Naive thymus-derived CD4-positive, alpha-beta T cell (primary cell): ENCODE results near the gene KIAA0825. TPM values are rescaled to one million over a fixed set of nuclear protein-coding genes. Genes with fewer than 3 reads are reported as not detected.
"Not testable (repeated sequence)": the region's sequence is repeated elsewhere in the genome, so short reads cannot be mapped to it uniquely, and the experiment has no call there.

ENCODE experiments used
- ATAC-seq: fragments of 150-1000 bp; cut with Tn5 transposase; 2 replicates; pipeline ENCODE4 v1.10.0; 2021; ENCODE audit warnings: mild to moderate bottlenecking, moderate library complexity
- CTCF ChIA-PET: fragments of 350-600 bp; sonication (Branson Sonifier 250); formaldehyde crosslinking; loops from one replicate; lab custom pipeline; 2021; ENCODE audit warnings: antibody characterized with exemption; lab: Charles Lee
- POLR2A ChIA-PET: fragments of 350-600 bp; sonication (Branson Sonifier 250); formaldehyde crosslinking; loops from one replicate; lab custom pipeline; 2021; ENCODE audit warnings: antibody characterized with exemption, inconsistent platforms; lab: Charles Lee
- DNase-seq, 9 donors: peaks; one replicate each; pipeline versions ENCODE4 v3.0.0 to v3.0.0-alpha.2; 2020 to 2022; ENCODE audit warnings: mixed read lengths in 1 of 9
- H3K27ac ChIP-seq: one replicate; pipeline ENCODE4 v1.7.0; 2013; ENCODE audit warnings: mild to moderate bottlenecking, low read depth, low read length, moderate library complexity
- H3K27me3 ChIP-seq, 2 donors: one replicate each; pipeline ENCODE4 v1.7.0; 2013; ENCODE audit warnings: low read length in 2 of 2, mild to moderate bottlenecking in 2 of 2, moderate library complexity in 2 of 2; ENCODE audit not compliant: control insufficient read depth in 2 of 2, insufficient read depth in 2 of 2
- H3K36me3 ChIP-seq, 3 experiments: 1 replicate in 2 of 3; 2 replicates in 1 of 3; pipeline ENCODE4 v1.7.0; 2013; ENCODE audit warnings: low read length in 3 of 3, mild to moderate bottlenecking in 3 of 3, moderate library complexity in 1 of 3; ENCODE audit not compliant: insufficient read depth in 3 of 3, control insufficient read depth in 2 of 3
- H3K4me1 ChIP-seq, 2 donors: one replicate each; pipeline ENCODE4 v1.7.0; 2013; ENCODE audit warnings: low read length in 2 of 2, mild to moderate bottlenecking in 2 of 2, moderate library complexity in 1 of 2; ENCODE audit not compliant: control insufficient read depth in 2 of 2, insufficient read depth in 2 of 2
- H3K4me3 ChIP-seq: 2 replicates; pipeline ENCODE4 v1.7.0; 2013; ENCODE audit warnings: mild to moderate bottlenecking, low read length
- H3K9me3 ChIP-seq, 3 experiments: 1 replicate in 2 of 3; 2 replicates in 1 of 3; pipeline ENCODE4 v1.7.0; 2013; ENCODE audit warnings: low read length in 3 of 3; ENCODE audit not compliant: control insufficient read depth in 2 of 3
- H3K27ac Mint-ChIP-seq, 9 donors: one replicate each; pipeline ENCODE4 v1.8.0; 2020 to 2022; ENCODE audit warnings: mixed read lengths in 9 of 9, mild to moderate bottlenecking in 8 of 9, moderate library complexity in 5 of 9, inconsistent platforms in 2 of 9
- H3K27me3 Mint-ChIP-seq, 5 donors: one replicate each; pipeline ENCODE4 v1.8.0; 2021 to 2022; ENCODE audit warnings: mixed read lengths in 5 of 5, mild to moderate bottlenecking in 1 of 5
- H3K36me3 Mint-ChIP-seq, 5 donors: one replicate each; pipeline ENCODE4 v1.8.0; 2020 to 2022; ENCODE audit warnings: mixed read lengths in 5 of 5, mild to moderate bottlenecking in 3 of 5, inconsistent platforms in 1 of 5
- H3K4me1 Mint-ChIP-seq, 7 donors: one replicate each; pipeline ENCODE4 v1.8.0; 2020 to 2022; ENCODE audit warnings: mixed read lengths in 7 of 7, mild to moderate bottlenecking in 3 of 7, inconsistent platforms in 1 of 7
- H3K4me3 Mint-ChIP-seq, 10 donors: one replicate each; pipeline ENCODE4 v1.8.0; 2020 to 2022; ENCODE audit warnings: mild to moderate bottlenecking in 10 of 10, mixed read lengths in 10 of 10, moderate library complexity in 6 of 10, inconsistent platforms in 2 of 10
- H3K9me3 Mint-ChIP-seq, 11 donors: one replicate each; pipeline ENCODE4 v1.8.0; 2020 to 2022; ENCODE audit warnings: mixed read lengths in 11 of 11, mild to moderate bottlenecking in 4 of 11, inconsistent platforms in 1 of 11, moderate library complexity in 1 of 11
- intact Hi-C, 2 donors: fragments of 100-400 bp; cut with micrococcal nuclease; formaldehyde crosslinking; loops; one replicate each; pipeline ENCODE4 v1.15.1; 2023
- polyA plus RNA-seq, 2 donors: library from polyadenylated mRNA; unstranded; fragments of 300-500 nt; fragmentation: Illumina TruSeq; gene quantifications; one replicate each; pipeline ENCODE4 v1.2.3, GENCODE V29; 2021
- total RNA-seq, 6 experiments: library from RNA in 5 of 6; stranded (reverse) in 5 of 6; gene quantifications; 1 replicate in 5 of 6; 2 replicates in 1 of 6; pipeline ENCODE4 v1.2.3 and lab custom pipeline; 2021 to 2026

Gene KIAA0825
- total and polyA plus RNA-seq, 7 experiments from 2014 or later: 0.38 to 3.2 (median 1.3) TPM

DNA sequence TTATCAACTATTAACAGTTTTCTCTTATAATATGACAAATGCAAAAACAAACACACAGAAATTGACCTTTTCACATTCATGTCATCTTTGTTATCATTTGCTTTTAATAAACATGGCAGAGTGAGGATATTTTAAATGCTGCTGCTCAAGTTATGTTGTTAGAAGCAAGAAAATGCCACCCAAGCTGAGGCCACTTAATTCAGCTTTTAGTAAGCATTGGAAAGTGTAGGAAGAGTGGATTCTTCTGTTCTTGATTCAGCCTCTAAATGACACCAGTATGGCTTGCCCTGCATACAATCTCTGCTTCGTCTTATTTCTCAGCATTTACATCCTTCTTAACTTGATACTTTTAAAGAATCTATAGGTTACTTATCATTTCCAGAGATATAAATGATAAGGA, 456.6 kb downstream of the KIAA0825 start:
- Mint-ChIP-seq H3K9me3 (peaks cover 0 to 5% (median 0%) of the 10 kb centered on the region in 11 donors), H3K27me3 (peaks cover under 1 to 7% (median 4%) of the 10 kb centered on the region in 5 donors), H3K27ac (no peak overlapping the region), H3K4me3 (no peak overlapping the region), H3K36me3 (peaks cover 0 to 4% (median 0%) of the 10 kb centered on the region in 5 donors), H3K4me1 (no peaks in the 10 kb centered on the region)
- ATAC-seq: no peak
- Histone ChIP-seq H3K27ac (no peak overlapping the region), H3K27me3 (no peaks in the 10 kb centered on the region), H3K9me3 (no peaks in the 10 kb centered on the region), H3K4me3 (no peak overlapping the region), H3K4me1 (no peaks in the 10 kb centered on the region), H3K36me3 (no peaks in the 10 kb centered on the region)
- POLR2A ChIA-PET: no interaction called here
- DNase-seq: no peak
- CTCF ChIA-PET: no interaction called here
- intact Hi-C loops: no loop called here

DNA sequence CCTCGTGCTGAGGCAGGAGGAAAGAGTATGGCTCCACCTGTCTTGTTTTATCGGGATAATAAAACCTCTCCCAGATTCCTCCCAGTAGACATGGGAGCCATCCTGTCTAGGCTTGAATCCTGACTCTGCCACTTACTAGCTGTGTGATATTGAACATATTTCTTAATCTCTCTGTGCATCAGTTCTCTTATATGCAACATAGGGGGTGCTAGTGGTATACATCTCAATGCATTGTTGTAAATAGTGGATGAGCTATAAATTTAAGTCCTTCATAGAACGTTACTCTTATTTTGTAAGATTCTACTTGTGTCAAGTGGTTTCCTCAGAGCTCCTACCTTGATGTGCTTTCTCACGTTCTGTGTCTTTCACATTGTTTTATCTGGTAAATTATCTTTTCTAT, 459.3 kb downstream of the KIAA0825 start:
- Histone ChIP-seq H3K9me3 (no peaks in the 10 kb centered on the region), H3K27me3 (no peaks in the 10 kb centered on the region), H3K4me3 (no peak overlapping the region), H3K4me1 (no peaks in the 10 kb centered on the region), H3K27ac (no peak overlapping the region), H3K36me3 (no peaks in the 10 kb centered on the region)
- DNase-seq (no peak), ATAC-seq (no peak)
- Mint-ChIP-seq H3K36me3 (no peaks in the 10 kb centered on the region), H3K4me1 (no peaks in the 10 kb centered on the region), H3K27me3 (peaks cover 0 to 3% (median under 1%) of the 10 kb centered on the region in 5 donors), H3K9me3 (peaks cover 0 to 4% (median 0%) of the 10 kb centered on the region in 11 donors), H3K27ac (no peak overlapping the region), H3K4me3 (no peak overlapping the region)
- ChIA-PET CTCF (no interaction called here), POLR2A (no interaction called here)
- intact Hi-C loops: no loop called here

GRCh38 chr5:94157704-94158539, 460.5 kb downstream of the KIAA0825 start:
- no peak overlapping the region for H3K4me3 ChIP-seq
- ChIA-PET POLR2A (no interaction called here), CTCF (no interaction called here)
- H3K27ac ChIP-seq: no peak overlapping the region
- ATAC-seq (no peak), DNase-seq (no peak)
- H3K27me3 ChIP-seq: no peaks in the 10 kb centered on the region
- intact Hi-C loops: no loop called here
- Mint-ChIP-seq H3K36me3 (no peaks in the 10 kb centered on the region), H3K4me3 (no peak overlapping the region), H3K9me3 (no peaks in the 10 kb centered on the region), H3K27ac (no peak overlapping the region), H3K27me3 (peaks cover 0 to 3% (median 0%) of the 10 kb centered on the region in 5 donors), H3K4me1 (no peaks in the 10 kb centered on the region)
- no peaks in the 10 kb centered on the region for H3K36me3 ChIP-seq
- no peaks in the 10 kb centered on the region for H3K9me3 ChIP-seq
- no peaks in the 10 kb centered on the region for H3K4me1 ChIP-seq

- H3K9me3 Mint-ChIP-seq: peaks cover 0 to 5% (median 0%) of the 10 kb centered on the region in 11 donors
- H3K4me1 ChIP-seq: no peaks in the 10 kb centered on the region
- no peak overlapping the region for H3K4me3 ChIP-seq
- H3K27ac ChIP-seq: no peak overlapping the region
- peaks cover 0 to 7% (median 0%) of the 10 kb centered on the region in 5 donors for H3K27me3 Mint-ChIP-seq
- intact Hi-C loops: no loop called here
- H3K27ac Mint-ChIP-seq: no peak overlapping the region
- ChIA-PET POLR2A (no interaction called here), CTCF (no interaction called here)
- no peak for DNase-seq
- H3K36me3 ChIP-seq: no peaks in the 10 kb centered on the region
- H3K9me3 ChIP-seq: no peaks in the 10 kb centered on the region
- no peaks in the 10 kb centered on the region for H3K4me1 Mint-ChIP-seq
- H3K27me3 ChIP-seq: no peaks in the 10 kb centered on the region
- H3K4me3 Mint-ChIP-seq: no peak overlapping the region
- no peak for ATAC-seq
- no peaks in the 10 kb centered on the region for H3K36me3 Mint-ChIP-seq
Measured at GRCh38 chr5:94154672-94155071, 463.7 kb downstream of the KIAA0825 start.

DNA sequence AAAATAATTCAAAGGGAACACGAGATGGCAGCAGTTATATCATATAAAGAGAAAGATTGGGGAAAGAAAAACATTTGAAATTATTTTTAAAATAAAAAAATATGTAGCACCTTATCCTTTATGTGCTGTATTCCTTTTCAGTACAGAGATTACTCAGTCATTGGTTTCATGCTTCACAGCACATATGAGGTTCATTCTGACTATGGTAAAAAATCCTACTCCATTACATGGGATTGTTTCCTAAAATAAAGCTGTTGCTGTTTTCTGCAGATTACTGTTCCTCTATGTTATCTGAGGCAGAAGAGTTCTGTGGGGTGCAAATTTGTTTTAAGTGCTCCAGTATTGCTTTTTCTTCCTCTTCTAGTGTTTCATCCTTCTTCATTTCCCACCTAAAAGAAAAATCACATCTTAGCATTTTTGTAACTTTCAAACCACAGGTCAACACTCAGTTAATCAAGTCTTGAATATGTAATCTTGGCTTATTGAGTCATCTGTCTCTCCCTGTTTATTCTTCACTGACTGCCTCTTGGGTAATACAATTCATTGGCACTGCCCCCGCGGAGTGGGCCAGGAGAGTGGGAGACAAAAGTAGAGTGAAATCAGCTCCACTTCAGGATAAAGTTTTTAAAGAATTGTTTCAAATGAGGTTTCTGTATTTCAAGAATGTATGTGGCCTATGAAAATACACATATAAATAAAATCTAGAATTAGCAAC, 464.5 kb downstream of the KIAA0825 start:
- intact Hi-C loops: no loop called here

DNA sequence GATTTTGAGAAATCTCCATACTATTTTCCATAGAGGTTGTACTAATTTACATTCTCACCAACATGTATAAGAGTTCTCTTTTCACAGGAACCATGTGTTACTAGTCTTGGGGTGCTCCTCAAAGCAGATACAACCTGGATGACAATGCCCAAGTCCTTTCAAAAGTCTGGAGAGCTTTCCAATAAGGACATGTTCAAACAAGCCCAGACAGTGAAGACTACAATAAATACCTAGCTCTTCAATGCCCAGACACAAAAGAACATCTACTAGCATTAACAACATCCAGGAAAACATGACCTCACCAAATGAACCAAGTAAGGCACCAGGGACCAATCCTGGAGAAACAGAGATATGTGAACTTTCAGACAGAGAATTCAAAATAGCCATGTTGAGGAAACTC, 474.8 kb downstream of the KIAA0825 start:
- peaks cover 0 to 44% (median 11%) of the 10 kb centered on the region in 5 donors for H3K27me3 Mint-ChIP-seq

More for the DNA sequence above, 464.5 kb downstream of the KIAA0825 start:
- ChIA-PET CTCF (no interaction called here), POLR2A (no interaction called here)
- Mint-ChIP-seq H3K27ac (no peak overlapping the region), H3K9me3 (peaks cover 0 to 5% (median 0%) of the 10 kb centered on the region in 11 donors), H3K36me3 (no peaks in the 10 kb centered on the region), H3K4me3 (no peak overlapping the region), H3K27me3 (peaks cover 0 to 3% (median 0%) of the 10 kb centered on the region in 5 donors), H3K4me1 (no peaks in the 10 kb centered on the region)
- Histone ChIP-seq H3K27ac (no peak overlapping the region), H3K36me3 (no peaks in the 10 kb centered on the region), H3K27me3 (no peaks in the 10 kb centered on the region), H3K9me3 (no peaks in the 10 kb centered on the region), H3K4me1 (no peaks in the 10 kb centered on the region), H3K4me3 (no peak overlapping the region)
- no peak for DNase-seq
- ATAC-seq: no peak

More for the DNA sequence above, 474.8 kb downstream of the KIAA0825 start:
- H3K4me1 Mint-ChIP-seq, H3K36me3 Mint-ChIP-seq, DNase-seq, CTCF ChIA-PET, H3K27ac ChIP-seq, H3K9me3 ChIP-seq, H3K4me1 ChIP-seq, H3K4me3 Mint-ChIP-seq, H3K27me3 ChIP-seq, intact Hi-C loops, H3K27ac Mint-ChIP-seq, H3K36me3 ChIP-seq, ATAC-seq, POLR2A ChIA-PET, H3K4me3 ChIP-seq: not testable (repeated sequence)
- H3K9me3 Mint-ChIP-seq: peaks cover 2 to 47% (median 22%) of the 10 kb centered on the region in 11 donors
